GM23338 (cell line): ENCODE data around the gene M1AP. TPM values are rescaled to one million over a fixed set of nuclear protein-coding genes. Genes with fewer than 3 reads are reported as not detected.

Experiments
- ATAC-seq: fragments of 200-7000 bp; cut with Tn5 transposase; 3 replicates; pipeline ENCODE4 v1.9.1; 2020
- DNase-seq: peaks from one replicate; pipeline ENCODE4 v3.0.0-alpha.2; 2015; ENCODE audit warnings: low spot score
- H2AFZ ChIP-seq: fragments of 200-600 bp; sonication (generic); 2 replicates; pipeline ENCODE4 v1.8.0; 2016; ENCODE audit warnings: antibody characterized with exemption, mild to moderate bottlenecking, moderate library complexity
- H3F3A ChIP-seq: fragments of 200-600 bp; sonication (generic); replicated peaks from 2 replicates; pipeline ENCODE4 v1.8.0; 2017; ENCODE audit warnings: antibody characterized with exemption, mixed run types, low read depth
- H3K27ac ChIP-seq: fragments of 200-600 bp; sonication (generic); 2 replicates; pipeline ENCODE4 v1.6.1; 2016; ENCODE audit warnings: low read depth
- H3K27me3 ChIP-seq: fragments of 200-600 bp; sonication (generic); 2 replicates; pipeline ENCODE4 v1.8.0; 2016; ENCODE audit warnings: mild to moderate bottlenecking, mixed run types, moderate library complexity; ENCODE audit not compliant: insufficient read depth
- H3K36me3 ChIP-seq: fragments of 200-600 bp; sonication (generic); 2 replicates; pipeline ENCODE4 v1.8.0; 2016; ENCODE audit warnings: mild to moderate bottlenecking; ENCODE audit not compliant: insufficient read depth
- H3K4me1 ChIP-seq: fragments of 200-600 bp; sonication (generic); 2 replicates; pipeline ENCODE4 v1.8.0; 2016; ENCODE audit warnings: mild to moderate bottlenecking, moderate library complexity; ENCODE audit not compliant: insufficient read depth
- H3K4me2 ChIP-seq: fragments of 200-600 bp; sonication (generic); 2 replicates; pipeline ENCODE4 v1.7.1; 2017; ENCODE audit warnings: mixed run types
- H3K4me3 ChIP-seq: fragments of 200-600 bp; sonication (generic); 2 replicates; pipeline ENCODE4 v1.6.1; 2016; ENCODE audit warnings: mixed run types
- H3K79me2 ChIP-seq: fragments of 200-600 bp; sonication (generic); replicated peaks from 2 replicates; pipeline ENCODE4 v1.8.0; 2017; ENCODE audit warnings: mild to moderate bottlenecking; ENCODE audit not compliant: insufficient read depth
- H3K9me2 ChIP-seq: fragments of 200-600 bp; sonication (generic); 2 replicates; pipeline ENCODE4 v1.8.0; 2017; ENCODE audit not compliant: insufficient read depth
- H4K20me1 ChIP-seq: fragments of 200-600 bp; sonication (generic); replicated peaks from 2 replicates; pipeline ENCODE4 v1.8.0; 2017; ENCODE audit warnings: mild to moderate bottlenecking; ENCODE audit not compliant: insufficient read depth
- H3K27ac Mint-ChIP-seq: 2 replicates; pipeline ENCODE4 v1.8.0; 2020; ENCODE audit warnings: inconsistent platforms, mild to moderate bottlenecking, moderate library complexity, mixed read lengths
- H3K27me3 Mint-ChIP-seq: 3 replicates; pipeline ENCODE4 v1.8.0; 2022; ENCODE audit warnings: low read depth, mild to moderate bottlenecking, moderate library complexity, mixed read lengths, inconsistent platforms; ENCODE audit not compliant: insufficient read depth, poor library complexity
- H3K36me3 Mint-ChIP-seq: 3 replicates; pipeline ENCODE4 v1.8.0; 2021; ENCODE audit warnings: low read depth, mild to moderate bottlenecking, inconsistent platforms, moderate library complexity, mixed read lengths
- H3K4me1 Mint-ChIP-seq: 3 replicates; pipeline ENCODE4 v1.8.0; 2020; ENCODE audit warnings: mild to moderate bottlenecking, inconsistent platforms, mixed read lengths
- H3K4me3 Mint-ChIP-seq: 3 replicates; pipeline ENCODE4 v1.8.0; 2021; ENCODE audit warnings: moderate library complexity, mild to moderate bottlenecking, inconsistent platforms, mixed read lengths
- H3K9me3 Mint-ChIP-seq: 3 replicates; pipeline ENCODE4 v1.8.0; 2020; ENCODE audit warnings: moderate library complexity, mild to moderate bottlenecking, inconsistent platforms, mixed read lengths
- CTCF ChIP-seq, 2 experiments: fragments of 200-600 bp in 1 of 2; sonication (generic) in 1 of 2; conservative IDR thresholded peaks; 2 replicates each; pipeline versions ENCODE4 v1.5.1 to v1.6.1; 2016 to 2017; ENCODE audit warnings: antibody characterized with exemption in 2 of 2, low read depth in 2 of 2, mild to moderate bottlenecking in 2 of 2, moderate library complexity in 1 of 2
- EZH2phosphoT487 ChIP-seq: fragments of 200-600 bp; sonication (generic); IDR thresholded peaks from one replicate; pipeline ENCODE4 v1.8.1; 2018; ENCODE audit warnings: antibody characterized with exemption; ENCODE audit not compliant: unreplicated experiment
- JUNB ChIP-seq: IDR thresholded peaks from one replicate; pipeline ENCODE4 v1.6.1; 2016; ENCODE audit warnings: antibody characterized with exemption; ENCODE audit not compliant: unreplicated experiment
- POLR2AphosphoS5 ChIP-seq: IDR thresholded peaks from 2 replicates; pipeline ENCODE4 v1.6.1; 2016; ENCODE audit warnings: antibody characterized with exemption, low read depth
- REST ChIP-seq: IDR thresholded peaks from one replicate; pipeline ENCODE4 v1.6.1; 2018; ENCODE audit warnings: antibody characterized with exemption; ENCODE audit not compliant: unreplicated experiment
- STAT1 ChIP-seq: IDR thresholded peaks from one replicate; pipeline ENCODE4 v1.6.1; 2016; ENCODE audit warnings: antibody characterized with exemption; ENCODE audit not compliant: unreplicated experiment
- ZNF331 ChIP-seq: fragments of 250-450 bp; sonication (Bioruptor Pico); IDR thresholded peaks from 2 replicates; pipeline ENCODE4 v1.5.0; 2020; ENCODE audit warnings: low read depth, mild to moderate bottlenecking, moderate library complexity
- polyA plus RNA-seq: library from polyadenylated mRNA; unstranded; fragments of >200 nt; fragmentation: Nextera tagmentation; extraction: Ambion mirVana; gene quantifications from 2 replicates; pipeline ENCODE4 v1.2.1, GENCODE V29; 2016
- total RNA-seq: library from RNA; depleted of rRNA; stranded (reverse); fragments of >200 nt; shearing (Covaris generic); gene quantifications from 2 replicates; pipeline ENCODE4 v1.2.3, GENCODE V29; 2014
- TF ChIP-seq, protein P1 (sequence below): IDR thresholded peaks from 2 replicates; pipeline ENCODE4 v1.6.1; 2016; ENCODE audit warnings: antibody characterized with exemption

The M1AP gene
- total and polyA plus RNA-seq, 2 experiments from 2014 or later = 5.1 to 12.1 TPM

GRCh38 chr2:74593826-74594772, 54.0 kb downstream of the M1AP start (continued):
- TF ChIP-seq, protein P1, sequence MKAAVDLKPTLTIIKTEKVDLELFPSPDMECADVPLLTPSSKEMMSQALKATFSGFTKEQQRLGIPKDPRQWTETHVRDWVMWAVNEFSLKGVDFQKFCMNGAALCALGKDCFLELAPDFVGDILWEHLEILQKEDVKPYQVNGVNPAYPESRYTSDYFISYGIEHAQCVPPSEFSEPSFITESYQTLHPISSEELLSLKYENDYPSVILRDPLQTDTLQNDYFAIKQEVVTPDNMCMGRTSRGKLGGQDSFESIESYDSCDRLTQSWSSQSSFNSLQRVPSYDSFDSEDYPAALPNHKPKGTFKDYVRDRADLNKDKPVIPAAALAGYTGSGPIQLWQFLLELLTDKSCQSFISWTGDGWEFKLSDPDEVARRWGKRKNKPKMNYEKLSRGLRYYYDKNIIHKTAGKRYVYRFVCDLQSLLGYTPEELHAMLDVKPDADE = no peak
- TF ChIP-seq ZNF331 (no peak), STAT1 (no peak), CTCF (conservative IDR thresholded peaks at IDR 0.05; ENCODE audit: low read depth in 2 of 2) (no peak)

DNA sequence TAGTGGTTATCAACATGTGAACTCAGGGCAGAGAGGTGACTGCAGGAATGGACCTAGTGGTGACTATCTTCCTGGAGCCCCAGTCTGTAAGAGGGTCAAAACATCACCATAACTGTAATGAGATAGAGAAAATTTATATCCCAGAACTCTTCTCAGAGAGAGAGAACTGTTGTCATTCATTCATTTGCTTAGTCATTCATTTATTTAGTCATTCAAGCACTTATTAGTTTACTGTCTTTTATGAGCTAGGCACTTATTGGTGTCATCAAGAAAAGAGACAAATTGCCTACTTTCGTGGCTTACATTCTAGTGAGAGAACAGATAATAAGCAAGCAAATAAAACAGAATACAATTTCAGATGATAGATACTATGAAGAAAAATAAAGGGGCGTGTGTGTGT, 59.5 kb downstream of the M1AP start:
- Histone ChIP-seq H3K9me2 (no peaks in the 10 kb centered on the region), H2AFZ (no peak overlapping the region), H3F3A (no peaks in the 10 kb centered on the region), H3K27ac (no peak overlapping the region), H3K4me1 (peaks cover 11% of the 10 kb centered on the region), H3K27me3 (peaks cover 5% of the 10 kb centered on the region; the same call in 1 of the 2 replicates), H3K79me2 (no peaks in the 10 kb centered on the region), H3K36me3 (no peaks in the 10 kb centered on the region), H4K20me1 (0 out of 2 replicates have a peak, but pooled peaks cover 2% of the 10 kb centered on the region), H3K4me3 (no peak overlapping the region), H3K4me2 (no peak overlapping the region)
- no peak overlapping the region for H3K27ac Mint-ChIP-seq
- no peak overlapping the region for H3K4me3 Mint-ChIP-seq
- DNase-seq = no peak
- no peak for ATAC-seq
- H3K4me1 Mint-ChIP-seq = peaks cover 11% of the 10 kb centered on the region; the same call in 2 of the 3 replicates
- H3K27me3 Mint-ChIP-seq = peaks cover 2% of the 10 kb centered on the region
- no peaks in the 10 kb centered on the region for H3K36me3 Mint-ChIP-seq
- no peaks in the 10 kb centered on the region for H3K9me3 Mint-ChIP-seq
- TF ChIP-seq EZH2phosphoT487 (no peak), POLR2AphosphoS5 (no peak), STAT1 (no peak), JUNB (no peak), CTCF (conservative IDR thresholded peaks at IDR 0.05; ENCODE audit: low read depth in 2 of 2) (no peak), REST (no peak)
- TF ChIP-seq, protein P1 = no peak
